SIG-M5 treated with dmso at 0.1 percent for 504 hours (cell line): ENCODE measurements around the gene ZBTB4.
"Not testable (repeated sequence)": the region's sequence is repeated elsewhere in the genome, so short reads cannot be mapped to it uniquely, and the experiment has no call there.

ENCODE experiments used
- DNase-seq: peaks from one replicate; lab custom pipeline; 2025; ENCODE audit not compliant: unreplicated experiment; lab: John Stamatoyannopoulos, UW

ZBTB4 gene

DNA sequence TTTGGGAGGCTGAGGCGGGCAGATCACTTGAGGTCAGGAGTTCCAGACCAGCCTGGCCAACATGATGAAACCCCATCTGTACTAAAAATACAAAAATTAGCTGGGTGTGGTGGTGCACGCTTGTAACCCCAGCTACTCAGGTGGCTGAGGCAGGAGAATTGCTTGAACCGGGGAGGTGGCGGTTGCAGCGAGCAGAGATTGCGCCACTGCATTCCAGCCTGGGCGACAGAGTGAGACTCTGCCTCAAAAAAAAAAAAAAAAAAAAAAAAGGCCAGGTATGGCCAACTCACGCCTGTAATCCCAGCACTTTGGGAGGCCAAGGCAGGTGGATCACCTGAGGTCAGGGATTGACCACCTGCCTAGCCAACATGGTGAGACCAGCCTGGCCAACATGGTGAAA, 4.7 kb downstream of the ZBTB4 start:
- not testable (repeated sequence) for DNase-seq

DNA sequence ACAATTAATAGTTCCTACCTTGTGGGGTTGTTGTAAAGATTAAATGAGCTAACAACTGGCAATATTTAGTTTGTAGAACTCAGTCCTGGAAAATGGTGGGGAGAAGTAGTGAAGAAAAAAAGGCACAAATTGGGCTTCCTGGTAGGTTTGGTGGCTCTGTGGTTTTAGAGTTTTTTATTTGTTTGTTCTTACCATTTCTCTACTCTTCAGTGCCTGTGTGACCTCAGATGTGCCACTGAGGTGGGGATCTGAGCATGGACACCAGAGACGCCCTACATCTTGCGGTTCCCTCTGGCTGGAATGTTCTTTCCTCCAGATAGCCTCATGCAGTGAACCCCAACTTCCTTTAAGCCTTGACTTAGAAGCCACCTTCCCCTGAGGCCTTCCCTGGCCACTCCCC, 7.7 kb downstream of the ZBTB4 start:
- no peak for DNase-seq

DNA sequence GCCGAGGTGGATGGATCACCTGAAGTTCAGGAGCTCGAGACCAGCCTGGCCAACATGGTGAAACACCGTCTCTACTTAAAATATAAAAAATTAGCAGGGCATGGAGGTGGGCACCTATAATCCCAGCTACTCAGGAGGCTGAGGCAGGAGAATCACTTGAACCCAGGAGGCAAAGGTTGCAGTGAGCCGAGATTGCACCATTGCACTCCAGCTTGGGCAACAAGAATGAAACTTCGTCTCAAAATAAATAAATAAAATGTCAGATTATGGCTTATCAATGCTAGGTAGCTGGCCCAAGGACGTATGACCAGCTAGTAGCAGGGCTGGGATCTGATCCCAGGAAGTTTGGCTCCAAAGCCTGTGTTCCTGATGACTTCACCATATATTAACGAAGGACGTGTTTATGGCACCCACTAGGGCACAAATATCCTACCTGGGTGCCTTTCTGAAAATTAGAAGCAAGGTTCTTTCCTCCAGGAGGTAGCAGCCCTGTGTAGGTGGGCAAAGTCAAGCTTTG, 8.9 kb downstream of the ZBTB4 start:
- DNase-seq: not testable (repeated sequence)

DNA sequence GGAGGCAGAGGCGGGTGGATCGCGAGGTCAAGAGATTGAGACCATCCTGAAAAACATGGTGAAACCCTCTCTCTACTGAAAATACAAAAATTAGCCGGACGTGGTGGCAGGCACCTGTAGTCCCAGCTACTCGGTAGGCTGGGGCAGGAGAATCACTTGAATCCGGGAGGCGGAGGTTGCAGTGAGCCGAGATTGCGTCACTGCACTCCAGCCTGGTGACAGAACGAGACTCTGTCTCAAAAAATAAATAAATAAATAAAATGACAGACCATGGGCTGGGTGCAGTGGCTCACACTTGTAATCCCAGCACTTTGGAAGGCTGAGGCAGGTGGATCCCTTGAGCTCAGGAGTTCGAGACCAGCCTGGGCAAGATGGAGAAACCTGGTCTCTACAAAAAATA, 9.6 kb downstream of the ZBTB4 start:
- not testable (repeated sequence) for DNase-seq

GRCh38 chr17:7468804-7469389, 10.5 kb downstream of the ZBTB4 start:
- DNase-seq: no peak

GRCh38 chr17:7468290-7468689, 11.1 kb downstream of the ZBTB4 start:
- no peak for DNase-seq

- DNase-seq: no peak
These were observed 11.9 kb downstream of the ZBTB4 start for GRCh38 chr17:7467498-7467897.

GRCh38 chr17:7466639-7467341, 12.6 kb downstream of the ZBTB4 start:
- no peak for DNase-seq

DNA sequence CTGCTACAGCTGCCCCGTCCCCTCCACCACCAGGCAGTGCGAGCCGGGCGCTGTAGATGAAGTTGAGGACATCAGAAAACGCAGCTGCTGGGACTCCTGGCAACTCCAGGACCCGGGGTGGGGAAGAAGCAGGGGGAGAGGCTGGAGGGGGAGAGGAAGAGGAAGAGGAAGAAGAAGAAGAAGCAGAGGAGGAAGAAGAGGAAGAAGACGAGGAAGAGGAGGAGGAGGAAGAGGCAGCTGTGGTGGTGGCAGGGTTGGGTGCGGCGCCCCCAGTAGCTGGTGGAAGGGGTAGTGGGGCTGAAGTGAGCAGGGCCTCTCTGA, 13.2 kb downstream of the ZBTB4 start:
- DNase-seq: no peak

- no peak for DNase-seq
These were observed 13.7 kb downstream of the ZBTB4 start for GRCh38 chr17:7465597-7466275.

GRCh38 chr17:7464081-7464480, 15.3 kb downstream of the ZBTB4 start:
- DNase-seq: no peak

DNA sequence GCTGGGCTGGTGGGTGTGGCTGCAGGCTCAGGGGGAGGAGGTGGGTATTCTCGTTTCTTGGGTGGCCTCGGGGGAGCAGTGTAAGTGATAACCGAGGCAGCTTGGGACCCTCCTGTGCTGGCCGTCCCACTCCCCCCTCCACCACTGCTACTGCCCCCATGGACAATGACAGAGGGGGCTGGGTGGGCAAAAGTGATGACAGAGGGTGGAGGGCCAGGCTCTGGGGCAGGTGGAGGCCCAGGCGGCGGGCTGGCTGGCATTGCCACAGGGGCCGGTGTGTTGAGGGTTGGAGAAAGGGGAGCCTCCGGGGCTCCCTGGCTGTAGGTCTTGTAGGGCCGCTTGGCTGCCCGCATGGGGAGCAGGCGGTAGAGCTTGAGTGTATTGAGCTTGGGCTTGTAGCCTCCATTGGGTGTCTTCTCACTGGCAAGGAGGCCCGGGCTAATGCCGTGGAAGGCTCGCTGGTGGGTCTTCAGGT, 16.0 kb downstream of the ZBTB4 start:
- no peak for DNase-seq

- DNase-seq: no peak
These were observed 16.7 kb downstream of the ZBTB4 start for GRCh38 chr17:7462474-7463371.

- DNase-seq: no peak
These were observed 18.4 kb downstream of the ZBTB4 start for GRCh38 chr17:7460850-7461660.

GRCh38 chr17:7459961-7460545, 19.4 kb downstream of the ZBTB4 start:
- no peak for DNase-seq

DNA sequence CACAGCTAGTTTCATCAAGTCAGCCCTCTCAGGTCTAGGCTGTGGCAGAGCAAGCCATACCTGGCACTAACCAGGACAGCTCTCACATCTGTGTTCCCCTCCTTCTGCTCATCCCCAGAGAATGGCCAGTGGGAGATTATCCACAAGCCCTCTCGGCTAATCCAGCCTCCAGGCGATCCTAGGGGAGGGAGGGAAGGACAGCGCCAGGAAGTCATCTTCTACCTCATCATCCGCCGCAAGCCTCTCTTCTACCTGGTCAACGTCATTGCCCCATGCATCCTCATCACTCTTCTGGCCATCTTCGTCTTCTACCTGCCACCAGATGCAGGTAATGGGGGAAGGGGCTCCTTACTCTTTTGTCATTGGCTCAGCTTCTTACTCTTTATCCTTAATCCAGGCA, 31.0 kb downstream of the ZBTB4 start:
- no peak for DNase-seq

- DNase-seq: no peak
These were observed 33.8 kb downstream of the ZBTB4 start for GRCh38 chr17:7445619-7445968.

GRCh38 chr17:7444682-7445618, 34.5 kb downstream of the ZBTB4 start, which contains the start of gene CHRNB1:
CHRNB1 (plus strand) TSS chr17:7445061; CDS start chr17:7445128, 67 bp downstream.
- no peak for DNase-seq
